GM12878 (cell line): Measurements from ENCODE around the gene GALNT18.

Experiments used
- ESRRA ChIP-seq: IDR thresholded peaks from 2 replicates; pipeline ENCODE4 v1.6.1; 2012; ENCODE audit warnings: mild to moderate bottlenecking, low read length, improper control_type of control experiment
- ETV6 ChIP-seq, 2 experiments: fragments of 450-650 bp in 1 of 2; IDR thresholded peaks in 1 of 2; conservative IDR thresholded peaks in 1 of 2; 2 replicates each; pipeline ENCODE4 v1.6.1; 2014; ENCODE audit warnings: antibody characterized with exemption in 1 of 2, borderline replicate concordance in 1 of 2, low read depth in 1 of 2, mild to moderate bottlenecking in 1 of 2, moderate library complexity in 1 of 2
- HCFC1 ChIP-seq: fragments of 150-350 bp; IDR thresholded peaks from 2 replicates; pipeline ENCODE4 v1.6.1; 2014; ENCODE audit warnings: low read length
- IRF4 ChIP-seq: IDR thresholded peaks from 2 replicates; pipeline ENCODE4 v1.6.1; 2011; ENCODE audit warnings: low read depth, low read length
- POLR2A ChIP-seq: IDR thresholded peaks from 2 replicates; pipeline ENCODE4 v1.6.1; 2011; ENCODE audit warnings: low read depth, mild to moderate bottlenecking, low read length
- POLR2AphosphoS5 ChIP-seq: IDR thresholded peaks from 2 replicates; pipeline ENCODE4 v1.6.1; 2011; ENCODE audit warnings: mild to moderate bottlenecking, low read length, inconsistent platforms
- TBL1XR1 ChIP-seq: IDR thresholded peaks from 2 replicates; pipeline ENCODE4 v1.6.1; 2012; ENCODE audit warnings: low read depth, low read length, improper control_type of control experiment
- YBX1 ChIP-seq: fragments of 450-650 bp; IDR thresholded peaks from 2 replicates; pipeline ENCODE4 v1.6.1; 2016; ENCODE audit warnings: antibody characterized with exemption
- ZNF217 ChIP-seq: fragments of 450-650 bp; IDR thresholded peaks from 2 replicates; pipeline ENCODE4 v1.6.1; 2017; ENCODE audit warnings: antibody characterized with exemption, mild to moderate bottlenecking
- TF ChIP-seq, protein P1 (sequence below): IDR thresholded peaks from 2 replicates; pipeline ENCODE4 v1.6.1; 2012; ENCODE audit warnings: low read depth, low read length, improper control_type of control experiment
- TF ChIP-seq, protein P2 (sequence below), 3 experiments: IDR thresholded peaks in 2 of 3; conservative IDR thresholded peaks in 1 of 3; 2 replicates each; pipeline ENCODE4 v1.5.1; 2011; ENCODE audit warnings: low read depth in 3 of 3, low read length in 3 of 3, mild to moderate bottlenecking in 3 of 3, control low read depth in 2 of 3, moderate library complexity in 2 of 3, inconsistent platforms in 1 of 3, mixed read lengths in 1 of 3; ENCODE audit not compliant: control insufficient read depth in 2 of 3, insufficient read depth in 1 of 3; ENCODE audit errors: extremely low read depth in 1 of 3
- TF ChIP-seq, protein P3 (sequence below): IDR thresholded peaks from 2 replicates; pipeline ENCODE4 v1.6.1; 2012; ENCODE audit warnings: mild to moderate bottlenecking, low read depth, low read length

DNA sequence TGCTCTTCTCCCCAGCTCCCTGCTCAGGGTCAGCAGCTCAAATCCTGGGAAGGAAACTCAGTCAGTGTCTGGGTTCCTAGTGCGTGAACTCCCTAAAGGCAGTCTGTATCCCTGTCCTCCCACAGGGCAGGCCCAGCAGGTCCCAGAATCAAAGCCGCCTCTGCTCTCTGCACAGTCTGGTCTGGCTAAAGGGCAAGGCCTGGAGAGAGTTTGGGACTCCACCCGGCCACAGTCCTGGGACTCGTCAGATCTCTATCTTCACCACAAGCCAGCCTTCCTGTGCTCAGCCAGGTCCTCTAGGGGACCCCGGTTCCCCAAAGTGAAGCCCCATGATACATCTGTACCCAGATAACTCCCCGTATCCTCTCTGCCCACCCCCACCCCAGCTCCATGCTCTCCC, 212.6 kb downstream of the GALNT18 start:
- TF ChIP-seq, protein P1, sequence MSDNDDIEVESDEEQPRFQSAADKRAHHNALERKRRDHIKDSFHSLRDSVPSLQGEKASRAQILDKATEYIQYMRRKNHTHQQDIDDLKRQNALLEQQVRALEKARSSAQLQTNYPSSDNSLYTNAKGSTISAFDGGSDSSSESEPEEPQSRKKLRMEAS: no peak
- TF ChIP-seq ZNF217: no peak
- no peak for TF ChIP-seq POLR2AphosphoS5
- TF ChIP-seq ESRRA: no peak
- TF ChIP-seq HCFC1: no peak
- TF ChIP-seq, protein P2, sequence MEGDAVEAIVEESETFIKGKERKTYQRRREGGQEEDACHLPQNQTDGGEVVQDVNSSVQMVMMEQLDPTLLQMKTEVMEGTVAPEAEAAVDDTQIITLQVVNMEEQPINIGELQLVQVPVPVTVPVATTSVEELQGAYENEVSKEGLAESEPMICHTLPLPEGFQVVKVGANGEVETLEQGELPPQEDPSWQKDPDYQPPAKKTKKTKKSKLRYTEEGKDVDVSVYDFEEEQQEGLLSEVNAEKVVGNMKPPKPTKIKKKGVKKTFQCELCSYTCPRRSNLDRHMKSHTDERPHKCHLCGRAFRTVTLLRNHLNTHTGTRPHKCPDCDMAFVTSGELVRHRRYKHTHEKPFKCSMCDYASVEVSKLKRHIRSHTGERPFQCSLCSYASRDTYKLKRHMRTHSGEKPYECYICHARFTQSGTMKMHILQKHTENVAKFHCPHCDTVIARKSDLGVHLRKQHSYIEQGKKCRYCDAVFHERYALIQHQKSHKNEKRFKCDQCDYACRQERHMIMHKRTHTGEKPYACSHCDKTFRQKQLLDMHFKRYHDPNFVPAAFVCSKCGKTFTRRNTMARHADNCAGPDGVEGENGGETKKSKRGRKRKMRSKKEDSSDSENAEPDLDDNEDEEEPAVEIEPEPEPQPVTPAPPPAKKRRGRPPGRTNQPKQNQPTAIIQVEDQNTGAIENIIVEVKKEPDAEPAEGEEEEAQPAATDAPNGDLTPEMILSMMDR (IDR thresholded peaks at IDR 0.05 in 2 of 3, conservative IDR thresholded peaks at IDR 0.05 in 1 of 3; ENCODE audit: control insufficient read depth in 2 of 3, extremely low read depth in 1 of 3, insufficient read depth in 1 of 3, low read depth in 3 of 3, low read length in 3 of 3): no peak
- TF ChIP-seq TBL1XR1: no peak
- TF ChIP-seq, protein P3, sequence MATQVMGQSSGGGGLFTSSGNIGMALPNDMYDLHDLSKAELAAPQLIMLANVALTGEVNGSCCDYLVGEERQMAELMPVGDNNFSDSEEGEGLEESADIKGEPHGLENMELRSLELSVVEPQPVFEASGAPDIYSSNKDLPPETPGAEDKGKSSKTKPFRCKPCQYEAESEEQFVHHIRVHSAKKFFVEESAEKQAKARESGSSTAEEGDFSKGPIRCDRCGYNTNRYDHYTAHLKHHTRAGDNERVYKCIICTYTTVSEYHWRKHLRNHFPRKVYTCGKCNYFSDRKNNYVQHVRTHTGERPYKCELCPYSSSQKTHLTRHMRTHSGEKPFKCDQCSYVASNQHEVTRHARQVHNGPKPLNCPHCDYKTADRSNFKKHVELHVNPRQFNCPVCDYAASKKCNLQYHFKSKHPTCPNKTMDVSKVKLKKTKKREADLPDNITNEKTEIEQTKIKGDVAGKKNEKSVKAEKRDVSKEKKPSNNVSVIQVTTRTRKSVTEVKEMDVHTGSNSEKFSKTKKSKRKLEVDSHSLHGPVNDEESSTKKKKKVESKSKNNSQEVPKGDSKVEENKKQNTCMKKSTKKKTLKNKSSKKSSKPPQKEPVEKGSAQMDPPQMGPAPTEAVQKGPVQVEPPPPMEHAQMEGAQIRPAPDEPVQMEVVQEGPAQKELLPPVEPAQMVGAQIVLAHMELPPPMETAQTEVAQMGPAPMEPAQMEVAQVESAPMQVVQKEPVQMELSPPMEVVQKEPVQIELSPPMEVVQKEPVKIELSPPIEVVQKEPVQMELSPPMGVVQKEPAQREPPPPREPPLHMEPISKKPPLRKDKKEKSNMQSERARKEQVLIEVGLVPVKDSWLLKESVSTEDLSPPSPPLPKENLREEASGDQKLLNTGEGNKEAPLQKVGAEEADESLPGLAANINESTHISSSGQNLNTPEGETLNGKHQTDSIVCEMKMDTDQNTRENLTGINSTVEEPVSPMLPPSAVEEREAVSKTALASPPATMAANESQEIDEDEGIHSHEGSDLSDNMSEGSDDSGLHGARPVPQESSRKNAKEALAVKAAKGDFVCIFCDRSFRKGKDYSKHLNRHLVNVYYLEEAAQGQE: no peak
- TF ChIP-seq ETV6 (conservative IDR thresholded peaks at IDR 0.05 in 1 of 2, IDR thresholded peaks at IDR 0.05 in 1 of 2; ENCODE audit: borderline replicate concordance in 1 of 2, low read depth in 1 of 2): no peak
- no peak for TF ChIP-seq POLR2A
- no peak for TF ChIP-seq IRF4
- no peak for TF ChIP-seq YBX1
